Activated effector memory CD4-positive, alpha-beta T cell treated with Interleukin-2 at 50 U/mL for 16 hours (primary cell): Measurements from ENCODE around the gene ST6GALNAC3.

ENCODE experiments used
- DNase-seq: peaks from one replicate; pipeline ENCODE4 v3.0.0-alpha.2; 2020

The ST6GALNAC3 gene

DNA sequence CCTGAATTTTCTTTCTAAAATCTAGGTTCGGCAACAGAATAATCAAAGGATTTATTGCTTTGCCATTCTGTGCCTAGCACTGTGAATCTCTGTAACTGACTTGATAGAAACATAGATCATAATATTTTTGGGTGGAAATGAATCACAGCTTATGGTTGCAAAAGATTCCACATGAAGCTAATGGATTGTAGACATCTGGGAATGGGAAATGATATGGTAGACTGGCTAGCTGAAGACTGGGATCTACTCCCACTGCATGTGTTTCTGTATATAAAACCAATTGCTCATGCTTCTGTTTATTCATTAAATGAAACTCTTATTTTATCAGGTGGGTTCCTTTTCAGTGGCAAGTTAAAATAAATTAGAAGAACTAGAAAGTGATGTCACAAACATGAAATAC is 395.6 kb downstream of the ST6GALNAC3 start:
- no peak for DNase-seq

DNA sequence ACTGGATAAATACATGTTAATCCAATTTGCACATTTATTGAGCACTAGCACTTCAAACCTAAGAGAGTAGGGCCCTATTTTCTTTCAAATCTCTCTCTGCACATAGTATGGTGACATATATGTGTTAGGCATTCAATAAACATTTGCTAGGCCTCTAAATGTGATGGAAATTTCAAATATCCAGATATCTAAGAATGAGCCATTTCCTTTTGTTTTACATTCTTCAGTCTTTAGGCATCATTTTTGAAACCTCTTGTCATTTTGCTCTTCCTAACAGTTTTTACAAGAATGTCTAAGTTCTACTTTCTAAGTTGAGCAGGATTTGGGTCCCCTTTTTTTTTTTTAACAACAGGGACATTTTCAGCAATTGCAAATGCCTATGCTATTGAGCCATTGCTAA is 397.0 kb downstream of the ST6GALNAC3 start:
- no peak for DNase-seq

DNA sequence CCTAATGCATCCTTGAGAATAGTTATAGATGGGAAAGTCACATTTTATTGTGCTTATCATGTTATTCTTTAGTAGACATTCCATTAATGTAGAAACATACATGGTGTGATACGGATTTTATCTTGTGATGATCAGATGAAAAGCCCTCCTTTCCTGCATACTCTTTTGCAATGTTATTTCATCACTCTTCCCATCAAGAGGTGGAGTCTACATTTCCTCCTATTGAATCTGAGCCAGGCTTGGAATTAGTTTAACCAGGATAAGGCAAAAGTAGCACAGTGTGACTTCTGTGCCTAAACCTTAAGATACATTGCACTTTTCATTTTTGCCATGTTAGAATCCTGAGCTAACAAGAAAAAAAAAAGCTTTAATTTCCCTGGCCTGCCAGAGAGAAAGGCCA is 399.0 kb downstream of the ST6GALNAC3 start:
- DNase-seq: no peak

DNA sequence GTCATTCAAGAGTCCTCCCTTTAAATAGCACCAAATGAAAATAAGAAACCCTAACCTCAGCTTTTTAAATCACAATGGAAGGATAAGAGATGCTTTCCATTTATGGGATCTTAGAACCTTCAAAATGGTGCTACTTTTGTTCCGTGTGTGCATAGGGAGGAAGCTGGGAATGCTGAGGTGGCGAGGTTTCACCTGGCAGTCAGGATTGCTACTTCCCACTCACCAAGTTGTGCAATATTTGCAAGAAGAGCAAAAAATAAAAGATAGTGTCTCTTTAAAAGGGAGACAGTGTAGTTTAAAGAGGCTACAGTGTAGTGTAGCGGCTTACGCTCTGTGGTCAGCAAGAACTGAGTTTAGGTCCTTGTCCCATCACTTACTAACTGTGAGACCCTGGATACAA is 400.4 kb downstream of the ST6GALNAC3 start:
- DNase-seq: no peak

DNA sequence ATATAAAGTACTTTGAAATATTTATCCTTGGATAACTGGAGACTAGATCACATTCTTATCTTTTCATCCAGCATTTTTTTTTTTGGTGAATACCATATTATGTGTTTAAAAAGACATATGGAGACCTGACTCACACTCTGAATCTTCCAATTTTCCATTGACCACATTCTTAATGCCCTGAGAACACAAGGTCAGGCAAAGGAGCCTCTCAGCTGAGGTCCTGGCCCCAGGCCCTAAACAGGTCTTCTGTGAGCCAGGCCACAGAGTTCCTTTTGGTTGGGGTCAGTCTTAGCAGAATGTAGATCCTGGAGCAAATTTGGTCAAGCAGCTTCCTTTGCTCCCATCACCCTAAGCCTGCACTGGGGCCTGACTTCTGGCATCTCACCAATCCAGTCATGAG is 402.6 kb downstream of the ST6GALNAC3 start:
- DNase-seq: no peak

DNA sequence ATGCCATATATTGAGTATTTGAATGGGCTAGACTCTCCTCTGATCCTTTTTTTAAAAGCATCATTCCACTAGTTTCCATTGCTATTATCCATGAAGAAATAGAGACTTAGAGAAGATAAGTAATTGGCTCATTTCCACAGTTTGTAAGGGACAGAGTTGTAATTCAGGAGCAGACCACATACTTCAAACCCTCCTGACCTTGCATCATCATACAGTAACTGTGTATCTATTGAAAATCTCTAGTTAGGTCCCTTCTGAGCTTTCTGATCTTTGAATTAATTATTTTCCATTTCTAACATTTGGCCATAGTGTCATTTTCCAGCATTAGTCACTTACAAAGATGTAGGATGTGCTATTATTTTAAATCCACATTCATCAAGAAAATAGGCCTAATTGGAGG is 406.3 kb downstream of the ST6GALNAC3 start:
- DNase-seq: no peak

DNA sequence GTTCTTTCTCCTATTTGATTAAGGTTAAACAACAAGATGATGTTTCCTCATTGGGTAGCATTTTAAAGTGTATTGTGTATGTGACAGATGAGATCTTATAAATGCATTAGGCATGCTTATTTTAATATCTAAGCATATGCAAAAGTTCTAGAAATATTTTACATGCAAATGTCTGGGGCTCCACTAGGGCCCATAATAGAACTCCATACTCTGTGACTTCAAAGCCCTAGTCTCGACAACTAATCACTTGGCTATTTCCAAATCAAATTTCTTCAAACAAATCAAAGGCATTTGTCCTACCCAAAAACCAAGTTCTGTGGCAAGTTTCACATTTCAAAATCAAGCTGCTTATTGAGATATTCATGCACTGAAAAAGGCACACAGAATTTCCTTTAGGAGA is 407.1 kb downstream of the ST6GALNAC3 start:
- DNase-seq: no peak

DNA sequence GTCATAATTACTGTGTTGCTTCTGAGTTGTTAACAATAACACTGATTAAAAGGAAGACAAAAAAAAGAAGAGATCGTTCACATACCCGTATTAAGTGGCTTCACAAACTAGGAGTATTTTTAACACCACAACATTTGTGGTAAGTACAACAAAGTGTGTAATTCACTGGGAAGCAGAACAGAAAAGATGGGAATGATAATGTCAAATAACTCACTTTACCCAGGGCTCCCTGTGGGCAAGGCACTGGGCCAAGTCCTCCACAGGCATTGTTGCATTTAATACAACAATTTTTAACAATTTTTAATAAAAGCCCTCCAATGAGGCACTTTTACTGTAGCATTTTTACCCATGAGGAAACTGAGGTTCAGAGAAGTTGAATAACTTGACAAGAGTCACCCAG is 407.7 kb downstream of the ST6GALNAC3 start:
- no peak for DNase-seq

DNA sequence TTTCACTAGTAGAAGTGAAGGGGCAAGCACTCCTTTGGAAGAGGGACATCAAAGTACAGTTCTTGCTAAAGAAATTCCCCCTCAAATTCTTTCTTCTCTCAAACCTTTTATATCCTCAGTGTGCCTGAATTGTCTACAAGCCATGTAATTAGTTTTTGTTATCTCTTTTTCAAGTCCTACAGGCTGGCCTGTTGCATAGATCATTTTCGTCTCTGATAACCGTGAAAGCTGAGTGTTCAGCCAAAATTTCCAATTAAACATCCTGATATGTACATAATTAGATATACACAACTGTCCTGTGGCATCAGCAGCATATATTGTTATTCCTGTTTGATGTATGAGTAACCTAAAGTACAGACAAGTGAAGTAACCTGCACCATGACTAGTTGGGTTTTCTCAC is 417.2 kb downstream of the ST6GALNAC3 start:
- no peak for DNase-seq

DNA sequence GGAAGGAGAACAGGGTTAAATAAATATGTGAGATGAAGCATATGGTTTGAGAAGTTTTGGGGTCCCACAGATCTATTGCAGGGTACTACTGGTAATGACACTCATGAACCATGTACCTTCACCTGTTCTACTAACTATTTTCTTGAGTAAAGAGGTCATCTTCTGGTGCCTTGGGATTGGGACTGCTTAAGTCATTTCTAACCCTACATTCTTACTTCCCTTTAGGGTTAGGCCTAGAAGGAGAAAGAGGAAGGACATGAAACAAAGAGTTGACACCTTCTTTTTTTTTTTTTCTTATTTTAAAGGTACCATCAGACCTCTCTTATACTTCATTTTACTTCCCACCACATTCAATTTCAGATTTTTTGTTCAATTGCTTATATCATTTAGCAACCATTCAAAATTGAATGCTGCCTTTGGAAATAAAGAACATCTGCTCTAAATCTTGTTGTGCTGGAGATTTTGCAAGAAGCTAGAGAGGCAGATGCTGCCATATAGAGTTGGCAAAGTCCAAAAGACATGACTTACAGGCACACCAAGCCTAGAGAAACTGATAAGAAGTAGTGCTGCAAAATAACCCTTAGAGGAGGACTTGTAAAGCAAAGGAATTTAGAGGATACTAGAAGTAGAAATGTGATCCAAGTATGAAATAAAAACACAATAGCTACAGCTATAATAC is 418.3 kb downstream of the ST6GALNAC3 start:
- DNase-seq: no peak

DNA sequence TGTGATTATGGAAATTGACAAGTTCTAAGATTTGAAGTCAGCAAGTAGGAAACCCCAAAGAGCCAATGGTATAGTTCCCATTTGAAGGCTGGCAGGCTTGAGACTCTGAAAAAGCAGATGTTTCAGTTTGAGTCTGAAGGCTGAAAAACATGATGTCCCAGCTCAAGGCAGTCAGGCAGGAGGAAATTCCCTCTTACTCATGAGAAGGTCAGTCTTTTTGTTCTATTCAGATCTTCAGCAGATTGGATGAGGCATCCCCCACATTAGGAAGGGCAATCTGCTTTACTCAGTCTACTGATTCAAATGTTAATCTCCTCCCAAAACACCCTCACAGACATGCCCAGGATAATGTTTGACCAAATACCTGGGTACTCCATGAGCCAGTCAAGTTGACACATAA is 420.3 kb downstream of the ST6GALNAC3 start:
- DNase-seq: no peak

DNA sequence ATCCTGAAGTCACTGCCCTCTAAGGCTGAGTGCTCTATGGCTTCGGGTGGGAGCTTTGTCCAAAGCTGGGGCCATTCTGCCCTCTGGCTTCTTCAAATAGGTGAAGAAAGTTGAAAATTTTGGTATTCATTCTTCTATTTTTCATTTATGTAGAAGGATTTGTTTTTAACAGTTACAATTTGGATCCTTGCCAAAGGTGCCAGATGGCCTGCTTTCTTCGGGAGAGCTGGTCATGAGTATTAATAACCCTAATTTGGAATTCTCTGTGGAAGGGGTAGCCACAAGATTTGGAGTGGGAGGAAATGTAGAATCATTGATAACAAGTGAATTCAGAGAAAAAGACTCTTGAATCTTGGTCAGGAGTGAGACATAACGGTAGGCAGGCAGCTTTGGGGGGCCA is 422.3 kb downstream of the ST6GALNAC3 start:
- no peak for DNase-seq

DNA sequence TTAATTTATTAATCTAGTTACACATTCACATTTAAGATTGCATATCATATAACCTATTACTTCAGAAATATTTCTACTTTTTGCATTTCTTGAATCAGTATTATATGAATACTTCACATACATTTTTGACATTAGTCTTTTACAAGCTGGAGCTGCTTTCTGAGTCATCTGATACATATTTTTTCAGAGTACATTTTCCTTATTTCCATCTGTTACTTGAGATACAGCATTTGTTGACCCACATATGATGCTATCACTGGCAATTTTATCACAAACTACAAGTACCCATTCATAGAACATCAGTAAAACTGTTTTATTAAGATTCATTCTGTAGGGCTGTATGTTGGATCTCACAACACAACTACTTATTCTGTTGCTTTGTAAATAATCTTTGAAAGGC is 425.6 kb downstream of the ST6GALNAC3 start:
- no peak for DNase-seq

DNA sequence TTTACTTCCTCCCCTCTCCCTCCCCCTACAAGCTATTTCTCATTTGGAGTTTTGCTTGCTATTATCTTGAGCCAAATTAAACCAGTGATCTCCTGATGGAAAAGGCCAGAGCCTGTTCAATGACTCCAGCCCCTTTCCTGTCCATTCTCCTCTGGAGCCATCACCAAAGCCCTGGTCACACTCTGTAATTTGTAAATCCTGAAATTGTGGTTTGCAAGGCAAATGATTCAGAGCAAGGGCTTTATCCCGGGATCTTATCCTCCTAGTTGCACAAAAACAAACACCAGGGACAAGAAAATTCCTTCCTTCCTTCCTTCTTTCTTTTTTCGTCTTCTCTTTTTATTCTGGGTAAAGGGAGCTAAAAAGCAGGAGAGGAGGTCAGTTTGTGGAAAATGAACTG is 426.6 kb downstream of the ST6GALNAC3 start:
- no peak for DNase-seq

DNA sequence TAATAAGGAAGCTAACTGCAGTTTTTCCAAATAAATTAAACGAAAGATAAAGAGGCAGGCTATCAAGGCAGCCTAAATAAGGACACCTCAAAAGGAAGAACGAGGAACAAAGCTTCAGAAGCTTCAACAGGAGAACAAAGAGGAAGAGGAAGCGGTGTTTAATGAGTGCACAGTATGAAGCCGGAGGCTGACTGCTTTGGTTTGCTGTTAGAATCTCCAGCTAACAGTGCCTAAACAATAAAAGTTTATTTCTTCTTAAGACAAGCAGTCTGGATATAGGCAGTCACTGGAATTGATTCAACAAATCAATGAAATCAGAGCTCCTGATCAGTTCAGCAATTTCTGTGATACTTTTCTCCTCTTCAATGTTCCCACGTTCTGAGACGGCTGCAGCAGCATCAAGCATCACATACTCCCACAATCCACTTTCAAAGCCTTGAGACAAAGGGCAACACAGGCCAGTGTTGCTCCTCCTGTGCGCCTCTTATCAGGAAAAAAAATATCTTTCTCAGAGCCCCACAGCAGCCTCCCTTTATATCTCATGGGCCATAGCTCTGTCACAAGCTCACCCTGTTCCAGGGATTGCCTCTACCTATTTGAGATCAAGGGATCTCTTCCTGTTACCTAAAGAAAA is 427.2 kb downstream of the ST6GALNAC3 start:
- no peak for DNase-seq

DNA sequence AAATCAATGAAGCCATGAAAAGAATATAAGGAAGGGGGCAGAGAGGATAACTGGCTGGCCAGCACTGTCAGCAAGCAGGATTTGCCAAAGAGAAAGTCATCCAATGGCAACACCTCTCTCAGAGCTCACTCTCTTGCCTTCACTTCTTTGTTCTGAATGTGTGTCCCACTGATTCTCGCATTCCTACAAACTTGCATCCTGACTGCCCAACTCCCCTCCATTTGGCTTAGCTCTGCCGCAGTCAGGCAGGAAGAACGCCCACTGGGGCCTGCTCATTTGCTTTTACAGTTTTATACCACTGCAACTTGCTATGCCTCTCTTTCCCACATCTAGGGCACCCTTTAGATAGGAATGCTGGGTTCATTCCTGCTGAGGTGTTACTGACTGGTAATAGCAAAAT is 428.6 kb downstream of the ST6GALNAC3 start:
- no peak for DNase-seq

DNA sequence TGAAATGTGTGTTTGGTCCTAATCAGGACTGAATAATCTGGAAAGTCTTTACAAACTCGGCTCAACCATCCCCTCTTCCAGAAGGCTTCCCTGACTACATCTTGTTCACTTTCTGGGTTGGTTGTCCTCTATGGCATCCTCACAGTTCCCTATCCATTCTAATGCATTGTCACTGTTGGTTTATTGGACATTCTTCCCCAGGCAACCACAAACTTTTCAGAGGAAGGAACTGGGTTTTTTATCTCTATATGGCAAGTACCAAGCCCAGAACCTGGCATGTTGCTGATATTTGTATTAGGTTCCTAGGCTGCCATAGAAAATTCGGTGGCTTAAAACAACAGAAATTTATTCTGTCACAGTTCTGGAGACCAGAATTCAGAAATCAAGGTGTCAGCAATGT is 429.2 kb downstream of the ST6GALNAC3 start:
- no peak for DNase-seq

DNA sequence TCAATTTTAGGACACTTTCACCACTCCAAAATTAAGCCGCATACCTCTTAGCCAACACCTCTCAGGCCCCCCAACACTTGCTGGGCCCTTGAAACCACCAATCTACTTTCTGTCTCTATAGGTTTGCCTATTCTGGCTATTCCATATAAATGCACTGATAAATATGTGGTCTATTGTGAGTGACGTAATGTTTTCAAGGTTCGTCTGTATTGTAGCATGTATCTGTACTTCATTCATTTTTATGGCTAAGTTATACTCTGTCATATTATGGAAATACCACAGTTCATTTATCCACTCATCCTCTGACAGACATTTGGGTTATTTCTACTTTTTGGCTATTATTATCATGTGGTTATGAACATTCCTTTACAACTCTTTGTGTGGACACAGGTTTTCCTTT is 432.8 kb downstream of the ST6GALNAC3 start:
- DNase-seq: no peak

DNA sequence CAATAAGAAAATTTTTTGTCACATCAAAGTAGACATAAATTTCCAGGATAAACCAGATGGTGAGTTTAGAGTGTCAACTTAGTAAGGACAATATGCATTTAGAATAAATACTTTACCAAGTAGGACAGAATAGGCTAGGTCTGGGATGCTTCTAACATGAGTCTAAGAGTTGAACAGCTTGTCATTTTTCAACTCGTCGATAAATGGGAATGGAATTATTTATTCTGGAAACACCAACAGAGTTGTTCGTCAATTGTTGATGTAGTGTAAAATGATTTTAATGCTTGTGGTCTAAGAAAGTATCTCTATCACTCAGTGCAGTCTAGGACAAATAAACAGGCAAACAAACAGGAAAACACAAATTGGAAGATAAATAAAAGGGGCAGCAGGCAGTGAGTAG is 434.3 kb downstream of the ST6GALNAC3 start:
- no peak for DNase-seq

DNA sequence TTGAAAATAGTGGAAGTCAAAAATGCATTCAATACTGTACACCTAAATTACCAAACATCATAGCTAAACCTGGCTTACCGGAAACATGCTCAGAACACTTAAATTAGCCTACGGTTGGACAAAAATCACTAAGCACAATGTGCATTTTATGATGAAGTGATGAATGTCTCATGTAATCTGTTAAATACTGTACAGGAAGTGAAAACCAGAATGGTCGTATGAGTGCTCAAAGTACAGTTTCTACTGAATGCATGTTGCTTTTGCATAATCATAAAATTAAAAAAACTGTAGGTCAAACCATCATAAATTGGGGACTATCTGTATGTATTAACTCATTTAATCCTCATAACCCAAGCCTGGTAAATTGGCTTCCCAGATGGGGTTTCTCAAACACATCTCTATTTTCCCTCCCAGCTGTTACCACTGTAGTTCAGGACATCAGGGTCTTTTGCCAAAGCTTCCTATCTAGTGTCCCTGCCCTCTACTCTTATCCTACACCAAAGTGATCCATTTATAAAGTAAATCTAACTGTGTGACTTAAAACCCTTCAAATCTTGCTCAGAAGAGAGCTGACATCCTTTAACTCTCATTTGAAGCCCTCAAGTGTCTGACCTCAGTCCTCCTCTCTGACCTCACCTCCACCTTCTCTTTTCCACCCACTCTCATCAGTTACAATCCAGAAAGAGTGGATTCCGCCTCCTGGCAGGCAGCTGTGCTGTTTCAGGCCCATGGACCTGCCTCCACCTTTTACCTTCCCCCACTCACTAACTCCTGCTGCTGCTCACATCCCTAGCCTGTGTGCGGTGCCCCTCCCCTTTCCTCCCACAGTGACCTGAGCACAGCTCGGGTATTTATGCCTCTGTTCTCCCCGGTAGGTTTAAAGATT is 436.4 kb downstream of the ST6GALNAC3 start:
- DNase-seq: no peak

DNA sequence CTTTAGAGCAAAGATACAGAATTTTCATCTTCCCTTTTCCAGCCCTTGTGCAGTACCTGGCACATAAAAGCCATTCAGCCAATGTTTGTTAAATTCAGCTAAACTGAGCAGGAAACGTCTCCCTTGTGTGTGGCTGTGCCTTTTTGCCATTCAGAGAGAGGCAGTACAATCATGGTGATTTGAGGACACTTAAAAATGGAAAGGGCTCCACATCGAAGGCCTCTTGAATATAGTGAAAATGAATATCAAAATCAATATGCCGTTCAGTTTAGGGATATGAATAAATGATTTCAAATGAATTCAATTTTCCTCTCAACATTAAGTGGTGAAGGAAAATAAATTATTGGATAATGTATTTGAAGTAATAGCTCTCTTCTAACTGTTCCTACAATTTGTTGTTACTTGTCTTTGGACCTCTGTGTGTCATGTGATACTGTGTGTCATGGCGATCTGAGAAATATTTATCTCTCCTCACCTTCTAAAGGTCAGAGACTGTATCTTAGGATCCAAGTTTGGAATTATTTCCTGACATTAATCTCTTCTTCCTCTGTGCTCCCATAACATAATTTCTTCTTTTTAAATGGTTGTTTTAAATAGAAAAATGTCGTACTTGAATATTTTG is 437.1 kb downstream of the ST6GALNAC3 start:
- no peak for DNase-seq

DNA sequence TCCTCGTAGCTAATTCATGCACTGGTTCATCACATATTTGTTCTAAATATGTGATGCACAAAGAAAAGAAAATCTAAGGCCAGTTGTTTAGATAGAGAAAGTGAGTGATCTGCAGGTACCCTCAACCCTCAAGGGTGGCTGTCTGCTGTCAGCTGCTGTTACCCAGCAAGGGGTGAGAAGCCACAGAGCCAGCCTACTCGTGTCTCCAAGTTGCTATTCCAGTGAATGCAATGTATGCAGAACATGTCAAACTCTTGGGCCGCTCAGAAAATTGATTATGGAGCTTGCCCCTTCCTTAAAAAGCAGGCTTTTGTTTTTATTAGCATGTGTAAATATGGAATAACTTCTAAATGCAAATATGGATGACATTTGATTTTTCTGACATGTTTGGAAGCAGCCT is 456.4 kb downstream of the ST6GALNAC3 start:
- DNase-seq: no peak

DNA sequence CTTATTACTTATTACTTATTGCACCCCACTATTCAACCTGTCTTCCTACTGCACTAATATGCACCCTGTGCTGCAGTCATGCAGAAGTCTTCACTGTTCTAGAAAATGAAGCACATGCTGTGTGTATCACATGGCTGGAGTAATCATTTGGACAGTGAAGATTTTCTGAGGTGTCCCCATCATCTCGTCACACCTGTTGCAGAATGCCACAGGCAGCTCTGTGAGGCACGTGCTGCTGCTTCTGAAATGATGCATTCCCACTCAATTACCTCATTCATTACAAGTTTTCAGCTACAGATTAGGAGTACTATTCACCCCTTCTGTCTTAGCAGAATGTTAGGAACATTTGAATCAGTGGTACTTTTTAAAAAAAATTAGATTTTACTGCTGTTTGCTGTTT is 467.1 kb downstream of the ST6GALNAC3 start:
- DNase-seq: no peak

DNA sequence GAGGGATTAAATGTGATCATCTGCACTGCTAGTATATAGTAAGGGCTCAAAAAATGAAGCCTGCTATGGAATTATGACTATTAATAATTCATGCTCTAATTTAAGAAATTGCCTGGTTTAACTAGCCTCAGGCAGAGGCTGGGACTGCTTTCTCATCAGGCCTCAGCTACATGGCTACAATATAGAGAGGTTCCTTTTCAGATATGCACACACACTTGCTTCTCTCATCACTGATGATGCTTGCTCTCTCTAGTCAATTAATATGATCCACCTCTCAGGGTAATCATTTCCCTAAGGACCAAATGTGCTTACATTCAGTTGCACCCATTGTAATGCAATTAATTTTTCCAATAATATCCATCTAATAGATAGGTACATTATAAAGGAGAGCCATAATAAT is 467.8 kb downstream of the ST6GALNAC3 start:
- DNase-seq: no peak
